ENCODE data around the gene ITGBL1. TPM values are rescaled to one million over a fixed set of nuclear protein-coding genes. Genes with fewer than 3 reads are reported as not detected.

Gene ITGBL1
- 10 to 100 TPM in 1 of 5 donors, 1 to 10 TPM in 3, not detected in 1; 4.8 to 36.6 (median 7.0) TPM for total RNA-seq
- 1 to 10 TPM in 1 of 3 donors, under 1 TPM in 2; 0.53 to 1.8 (median 0.61) TPM for polyA plus RNA-seq
- long read RNA-seq, donor 1 = 0 reads
- long read RNA-seq, donor 2 = 0 reads
- long read RNA-seq, donor 3 = 0 reads
- long read RNA-seq, donor 4 = 0 reads
- long read RNA-seq, donor 5 = 0 reads
- long read RNA-seq, donor 6 = 0 reads
- long read RNA-seq, donor 7 = 0 reads
- long read RNA-seq, donor 8 = 0 reads
- long read RNA-seq, donor 9 = 0 reads
- long read RNA-seq, donor 10 = 0 reads

DNA sequence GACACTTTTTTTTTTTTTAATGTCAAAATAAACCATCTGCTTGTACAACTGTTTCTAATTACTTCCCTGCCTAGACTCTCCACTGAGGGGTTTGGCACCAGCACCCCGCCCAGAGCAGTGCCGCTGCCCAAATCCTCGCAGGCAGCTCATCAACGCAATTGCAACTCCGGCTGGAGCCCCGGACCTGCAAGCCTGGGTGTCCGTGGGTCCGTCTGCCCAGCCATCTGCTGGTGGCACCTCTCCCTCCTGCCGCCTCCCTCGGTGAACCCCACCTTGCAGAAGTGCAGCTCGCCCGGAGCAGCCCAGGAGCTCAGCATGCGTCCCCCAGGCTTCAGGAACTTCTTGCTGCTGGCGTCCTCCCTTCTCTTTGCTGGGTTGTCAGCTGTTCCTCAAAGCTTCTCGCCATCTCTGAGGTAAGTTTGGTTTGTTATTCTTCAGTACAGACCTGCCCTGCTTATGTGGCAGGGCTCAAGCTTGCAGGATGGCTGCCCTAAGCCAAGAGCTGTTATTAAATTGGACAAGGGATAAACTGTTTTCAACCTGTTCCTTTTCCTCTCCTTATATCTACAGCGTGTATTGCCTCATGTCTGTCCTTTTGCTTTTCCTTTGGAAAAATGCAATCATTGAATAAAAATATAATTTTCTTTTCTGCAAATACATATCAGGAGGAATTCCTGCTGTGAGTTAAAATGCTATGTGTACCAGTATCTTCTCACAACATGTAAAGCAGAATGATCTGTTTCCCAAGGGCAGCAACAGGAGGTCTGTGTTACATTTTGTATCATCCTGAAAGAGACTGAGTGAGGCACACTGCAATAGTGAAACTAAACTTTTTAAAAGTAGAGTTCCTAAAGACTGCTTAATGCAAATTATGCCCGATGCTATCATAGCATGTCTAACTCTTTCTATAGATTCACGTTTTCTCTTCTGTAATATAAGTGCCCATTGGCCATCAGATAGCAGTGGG, at the start of gene ITGBL1:
Gene ITGBL1 (plus strand): TSS at position 157 of the 967 bp plus-strand sequence. CDS start 159 bp downstream, at position 316.
- peak within 1 kb of the TSS; percentile 45 to 51 (median 48) for H3K4me3 ChIP-seq
- H3K36me3 ChIP-seq = no peaks in the 10 kb centered on the region
- no peaks in the 10 kb centered on the region for H3K9me3 ChIP-seq
- intact Hi-C loops (cut with DNase I; ENCODE audit: low total_unique reads) = no loop called here
- peak within 1 kb of the TSS; percentile 28 to 69 (median 45) for H3K27ac ChIP-seq
- 38 to 64% (median 47%) methylated on average over 18 of the region's 18 CpGs for WGBS, 5 donors
- TF ChIP-seq POLR2AphosphoS5 (IDR thresholded peaks at IDR 0.05) = no peak
- no peak for TF ChIP-seq CTCF (IDR thresholded peaks at IDR 0.05)
- TF ChIP-seq EP300 (IDR thresholded peaks at IDR 0.05) = no peak
- no peak for TF ChIP-seq POLR2A (IDR thresholded peaks at IDR 0.05)
- peaks cover 0 to 16% (median 4%) of the 10 kb centered on the region in 4 donors for H3K4me1 ChIP-seq
- peaks cover 0 to 6% (median 0%) of the 10 kb centered on the region in 3 donors for H3K27me3 ChIP-seq
- peak in 1 of 2 donors; percentile 2 for DNase-seq

GRCh38 chr13:101406791-101407190, 45.7 kb upstream of the ITGBL1 start:
- 68 to 85% (median 79%) methylated on average over 1 of the region's 1 CpG for WGBS, 5 donors
- no peak for DNase-seq
- no peaks in the 10 kb centered on the region for H3K4me1 ChIP-seq
- H3K27ac ChIP-seq = no peak overlapping the region
- no peaks in the 10 kb centered on the region for H3K9me3 ChIP-seq
- H3K27me3 ChIP-seq = no peaks in the 10 kb centered on the region
- H3K4me3 ChIP-seq = no peak overlapping the region
- H3K36me3 ChIP-seq = no peaks in the 10 kb centered on the region
- intact Hi-C loops (cut with DNase I; ENCODE audit: low total_unique reads) = no loop called here
- TF ChIP-seq EP300 (IDR thresholded peaks at IDR 0.05) = no peak
- TF ChIP-seq CTCF (IDR thresholded peaks at IDR 0.05) = no peak
- TF ChIP-seq POLR2AphosphoS5 (IDR thresholded peaks at IDR 0.05) = no peak
- TF ChIP-seq POLR2A (IDR thresholded peaks at IDR 0.05) = no peak

DNA sequence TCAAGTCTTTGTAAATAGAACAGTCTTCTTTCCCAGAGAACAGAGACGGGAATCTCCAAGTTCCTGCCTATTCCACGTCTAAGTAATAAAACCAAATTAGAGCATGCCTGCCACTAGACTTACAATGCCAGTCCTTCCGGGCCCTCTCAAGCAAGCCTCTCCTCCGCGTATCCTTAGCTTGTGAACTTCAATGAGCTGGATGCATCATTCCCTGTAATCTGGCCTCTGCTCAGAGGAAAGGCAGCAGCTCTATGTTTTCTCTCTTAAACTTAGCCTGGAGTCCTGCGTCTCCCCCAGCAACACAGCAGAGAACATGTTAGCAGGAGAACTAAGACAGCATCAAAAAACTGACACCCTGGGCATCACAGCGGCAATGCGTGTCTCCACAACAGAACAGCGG, 44.3 kb upstream of the ITGBL1 start:
- Histone ChIP-seq H3K9me3 (no peaks in the 10 kb centered on the region), H3K36me3 (no peaks in the 10 kb centered on the region), H3K27me3 (no peaks in the 10 kb centered on the region), H3K27ac (no peak overlapping the region), H3K4me3 (no peak overlapping the region), H3K4me1 (no peaks in the 10 kb centered on the region)
- no peak for DNase-seq
- intact Hi-C loops (cut with DNase I; ENCODE audit: low total_unique reads) = no loop called here
- WGBS, 5 donors = 72 to 85% (median 76%) methylated on average over 9 of the region's 9 CpGs
- TF ChIP-seq POLR2A (IDR thresholded peaks at IDR 0.05) (no peak), CTCF (IDR thresholded peaks at IDR 0.05) (no peak), EP300 (IDR thresholded peaks at IDR 0.05) (no peak), POLR2AphosphoS5 (IDR thresholded peaks at IDR 0.05) (no peak)

GRCh38 chr13:101408992-101409656, 43.4 kb upstream of the ITGBL1 start:
- DNase-seq = no peak
- intact Hi-C loops (cut with DNase I; ENCODE audit: low total_unique reads) = no loop called here
- no peaks in the 10 kb centered on the region for H3K36me3 ChIP-seq
- no peak for TF ChIP-seq CTCF (IDR thresholded peaks at IDR 0.05)
- H3K27ac ChIP-seq = no peak overlapping the region
- WGBS, 5 donors = 69 to 77% (median 74%) methylated on average over 6 of the region's 6 CpGs
- H3K27me3 ChIP-seq = no peaks in the 10 kb centered on the region
- H3K9me3 ChIP-seq = no peaks in the 10 kb centered on the region
- no peaks in the 10 kb centered on the region for H3K4me1 ChIP-seq
- no peak overlapping the region for H3K4me3 ChIP-seq

All from stomach (tissue), 19 donors.